Measurements from ENCODE around the gene ADAMTS20.

The ADAMTS20 gene

GRCh38 chr12:43482311-43483085 is 69.5 kb downstream of the ADAMTS20 start:
- H3K4me3 ChIP-seq (ENCODE audit: extremely low read depth, insufficient read depth, low read length, poor library complexity, severe bottlenecking): no peak overlapping the region
- no peak overlapping the region for H3K27ac ChIP-seq (ENCODE audit: low read depth, low read length, severe bottlenecking)
- H3K4me1 ChIP-seq (ENCODE audit: control insufficient read depth, insufficient read depth, low read length, poor library complexity, severe bottlenecking): no peaks in the 10 kb centered on the region
- 87 to 94% methylated on average over 2 to 3 of the region's 3 CpGs for WGBS, 2 experiments (ENCODE audit: insufficient coverage in 2 of 2)
- no peaks in the 10 kb centered on the region for H3K9me3 ChIP-seq (ENCODE audit: control insufficient read depth, low read length)
- no peaks in the 10 kb centered on the region for H3K36me3 ChIP-seq (ENCODE audit: control insufficient read depth, insufficient read depth, low read length)

- 100% methylated on average over 1 of the region's 3 CpGs; no CpG with 5 or more reads in 1 of the 2 experiments for whole genome bisulfite sequencing, 2 experiments (ENCODE audit: insufficient coverage in 2 of 2)
- no peak overlapping the region for H3K4me3 ChIP-seq (ENCODE audit: extremely low read depth, insufficient read depth, low read length, poor library complexity, severe bottlenecking)
These were observed 71.4 kb downstream of the ADAMTS20 start for GRCh38 chr12:43480591-43480990.

GRCh38 chr12:43462741-43463140 is 89.3 kb downstream of the ADAMTS20 start:
- Histone ChIP-seq H3K4me1 (ENCODE audit: control insufficient read depth, insufficient read depth, low read length, poor library complexity, severe bottlenecking) (no peaks in the 10 kb centered on the region), H3K9me3 (ENCODE audit: control insufficient read depth, low read length) (no peaks in the 10 kb centered on the region), H3K27ac (ENCODE audit: low read depth, low read length, severe bottlenecking) (no peak overlapping the region), H3K36me3 (ENCODE audit: control insufficient read depth, insufficient read depth, low read length) (no peaks in the 10 kb centered on the region), H3K4me3 (ENCODE audit: extremely low read depth, insufficient read depth, low read length, poor library complexity, severe bottlenecking) (no peak overlapping the region)
- 93 to 94% methylated on average over 3 of the region's 3 CpGs for WGBS, 2 experiments (ENCODE audit: insufficient coverage in 2 of 2)

More at GRCh38 chr12:43480591-43480990, 71.4 kb downstream of the ADAMTS20 start:
- H3K27ac ChIP-seq (ENCODE audit: low read depth, low read length, severe bottlenecking): no peak overlapping the region
- no peaks in the 10 kb centered on the region for H3K36me3 ChIP-seq (ENCODE audit: control insufficient read depth, insufficient read depth, low read length)
- H3K4me1 ChIP-seq (ENCODE audit: control insufficient read depth, insufficient read depth, low read length, poor library complexity, severe bottlenecking): no peaks in the 10 kb centered on the region
- H3K9me3 ChIP-seq (ENCODE audit: control insufficient read depth, low read length): no peaks in the 10 kb centered on the region

GRCh38 chr12:43462080-43462479 is 89.9 kb downstream of the ADAMTS20 start:
- H3K9me3 ChIP-seq (ENCODE audit: control insufficient read depth, low read length): no peaks in the 10 kb centered on the region
- H3K27ac ChIP-seq (ENCODE audit: low read depth, low read length, severe bottlenecking): no peak overlapping the region
- H3K4me3 ChIP-seq (ENCODE audit: extremely low read depth, insufficient read depth, low read length, poor library complexity, severe bottlenecking): no peak overlapping the region
- no CpG with 5 or more reads among the region's 2 CpGs for WGBS, 2 experiments (ENCODE audit: insufficient coverage in 2 of 2)
- H3K4me1 ChIP-seq (ENCODE audit: control insufficient read depth, insufficient read depth, low read length, poor library complexity, severe bottlenecking): no peaks in the 10 kb centered on the region
- no peaks in the 10 kb centered on the region for H3K36me3 ChIP-seq (ENCODE audit: control insufficient read depth, insufficient read depth, low read length)

- H3K36me3 ChIP-seq (ENCODE audit: control insufficient read depth, insufficient read depth, low read length): no peaks in the 10 kb centered on the region
- H3K4me1 ChIP-seq (ENCODE audit: control insufficient read depth, insufficient read depth, low read length, poor library complexity, severe bottlenecking): no peaks in the 10 kb centered on the region
- no peak overlapping the region for H3K4me3 ChIP-seq (ENCODE audit: extremely low read depth, insufficient read depth, low read length, poor library complexity, severe bottlenecking)
- peaks cover 8% of the 10 kb centered on the region for H3K9me3 ChIP-seq (ENCODE audit: control insufficient read depth, low read length)
- H3K27ac ChIP-seq (ENCODE audit: low read depth, low read length, severe bottlenecking): no peak overlapping the region
- WGBS, 2 experiments (ENCODE audit: insufficient coverage in 2 of 2): 91 to 93% methylated on average over 4 of the region's 4 CpGs
These were observed 92.7 kb downstream of the ADAMTS20 start for GRCh38 chr12:43459285-43459684.

GRCh38 chr12:43453761-43454160 is 98.2 kb downstream of the ADAMTS20 start:
- Histone ChIP-seq H3K9me3 (ENCODE audit: control insufficient read depth, low read length) (peaks cover 8% of the 10 kb centered on the region), H3K27ac (ENCODE audit: low read depth, low read length, severe bottlenecking) (no peak overlapping the region), H3K4me3 (ENCODE audit: extremely low read depth, insufficient read depth, low read length, poor library complexity, severe bottlenecking) (no peak overlapping the region), H3K36me3 (ENCODE audit: control insufficient read depth, insufficient read depth, low read length) (no peaks in the 10 kb centered on the region), H3K4me1 (ENCODE audit: control insufficient read depth, insufficient read depth, low read length, poor library complexity, severe bottlenecking) (no peaks in the 10 kb centered on the region)
- WGBS, 2 experiments (ENCODE audit: insufficient coverage in 2 of 2): 98 to 100% methylated on average over 4 to 5 of the region's 8 CpGs

- Histone ChIP-seq H3K36me3 (ENCODE audit: control insufficient read depth, insufficient read depth, low read length) (no peaks in the 10 kb centered on the region), H3K27ac (ENCODE audit: low read depth, low read length, severe bottlenecking) (no peak overlapping the region), H3K4me3 (ENCODE audit: extremely low read depth, insufficient read depth, low read length, poor library complexity, severe bottlenecking) (no peak overlapping the region), H3K4me1 (ENCODE audit: control insufficient read depth, insufficient read depth, low read length, poor library complexity, severe bottlenecking) (no peaks in the 10 kb centered on the region), H3K9me3 (ENCODE audit: control insufficient read depth, low read length) (no peaks in the 10 kb centered on the region)
- no CpG with 5 or more reads among the region's 3 CpGs for WGBS, 2 experiments (ENCODE audit: insufficient coverage in 2 of 2)
These were observed 107.0 kb downstream of the ADAMTS20 start for GRCh38 chr12:43444940-43445564.

- no peaks in the 10 kb centered on the region for H3K36me3 ChIP-seq (ENCODE audit: control insufficient read depth, insufficient read depth, low read length)
- no peak overlapping the region for H3K27ac ChIP-seq (ENCODE audit: low read depth, low read length, severe bottlenecking)
- no peaks in the 10 kb centered on the region for H3K4me1 ChIP-seq (ENCODE audit: control insufficient read depth, insufficient read depth, low read length, poor library complexity, severe bottlenecking)
- H3K9me3 ChIP-seq (ENCODE audit: control insufficient read depth, low read length): no peaks in the 10 kb centered on the region
- WGBS, 2 experiments (ENCODE audit: insufficient coverage in 2 of 2): 87% methylated on average over 3 of the region's 4 CpGs; no CpG with 5 or more reads in 1 of the 2 experiments
- H3K4me3 ChIP-seq (ENCODE audit: extremely low read depth, insufficient read depth, low read length, poor library complexity, severe bottlenecking): no peak overlapping the region
These were observed 115.4 kb downstream of the ADAMTS20 start for GRCh38 chr12:43436597-43436996.

GRCh38 chr12:43434614-43435013 is 117.4 kb downstream of the ADAMTS20 start:
- H3K4me1 ChIP-seq (ENCODE audit: control insufficient read depth, insufficient read depth, low read length, poor library complexity, severe bottlenecking): no peaks in the 10 kb centered on the region
- no peaks in the 10 kb centered on the region for H3K36me3 ChIP-seq (ENCODE audit: control insufficient read depth, insufficient read depth, low read length)
- H3K9me3 ChIP-seq (ENCODE audit: control insufficient read depth, low read length): no peaks in the 10 kb centered on the region
- H3K27ac ChIP-seq (ENCODE audit: low read depth, low read length, severe bottlenecking): no peak overlapping the region
- H3K4me3 ChIP-seq (ENCODE audit: extremely low read depth, insufficient read depth, low read length, poor library complexity, severe bottlenecking): no peak overlapping the region
- WGBS, 2 experiments (ENCODE audit: insufficient coverage in 2 of 2): 20 to 51% methylated on average over 1 to 2 of the region's 2 CpGs

- H3K27ac ChIP-seq (ENCODE audit: low read depth, low read length, severe bottlenecking): no peak overlapping the region
- 94 to 100% methylated on average over 2 of the region's 5 CpGs for WGBS, 2 experiments (ENCODE audit: insufficient coverage in 2 of 2)
- H3K36me3 ChIP-seq (ENCODE audit: control insufficient read depth, insufficient read depth, low read length): no peaks in the 10 kb centered on the region
- H3K4me1 ChIP-seq (ENCODE audit: control insufficient read depth, insufficient read depth, low read length, poor library complexity, severe bottlenecking): no peaks in the 10 kb centered on the region
- no peak overlapping the region for H3K4me3 ChIP-seq (ENCODE audit: extremely low read depth, insufficient read depth, low read length, poor library complexity, severe bottlenecking)
- H3K9me3 ChIP-seq (ENCODE audit: control insufficient read depth, low read length): no peaks in the 10 kb centered on the region
These were observed 123.9 kb downstream of the ADAMTS20 start for GRCh38 chr12:43428088-43428600.

GRCh38 chr12:43425361-43425760 is 126.6 kb downstream of the ADAMTS20 start:
- Histone ChIP-seq H3K4me3 (ENCODE audit: extremely low read depth, insufficient read depth, low read length, poor library complexity, severe bottlenecking) (no peak overlapping the region), H3K36me3 (ENCODE audit: control insufficient read depth, insufficient read depth, low read length) (no peaks in the 10 kb centered on the region), H3K27ac (ENCODE audit: low read depth, low read length, severe bottlenecking) (no peak overlapping the region), H3K4me1 (ENCODE audit: control insufficient read depth, insufficient read depth, low read length, poor library complexity, severe bottlenecking) (no peaks in the 10 kb centered on the region), H3K9me3 (ENCODE audit: control insufficient read depth, low read length) (no peaks in the 10 kb centered on the region)
- 74 to 87% methylated on average over 2 of the region's 3 CpGs for whole genome bisulfite sequencing, 2 experiments (ENCODE audit: insufficient coverage in 2 of 2)
